ENCODE measurements around the gene DBF4B.

The DBF4B gene

GRCh38 chr17:44776628-44777393, 68.3 kb downstream of the DBF4B start:
- DNase-seq (ENCODE audit: low read depth in 3 of 3, low spot score in 1 of 3) = no peak

- no peak for DNase-seq (ENCODE audit: low read depth in 3 of 3, low spot score in 1 of 3)
Observed at GRCh38 chr17:44777394-44778348, 69.2 kb downstream of the DBF4B start.

GRCh38 chr17:44778656-44779210, 70.3 kb downstream of the DBF4B start:
- DNase-seq (ENCODE audit: low read depth in 3 of 3, low spot score in 1 of 3) = no peak

- DNase-seq (ENCODE audit: low read depth in 3 of 3, low spot score in 1 of 3) = peak; percentile 33 to 80 (median 66)
Observed at GRCh38 chr17:44779211-44780025, 71.0 kb downstream of the DBF4B start.

GRCh38 chr17:44780161-44780560, 71.7 kb downstream of the DBF4B start:
- DNase-seq (ENCODE audit: low read depth in 3 of 3, low spot score in 1 of 3) = no peak

- no peak for DNase-seq (ENCODE audit: low read depth in 3 of 3, low spot score in 1 of 3)
Observed at GRCh38 chr17:44780845-44781480, 72.5 kb downstream of the DBF4B start.

GRCh38 chr17:44781551-44782325, 73.3 kb downstream of the DBF4B start:
- no peak for DNase-seq (ENCODE audit: low read depth in 3 of 3, low spot score in 1 of 3)

GRCh38 chr17:44782326-44782850, 73.9 kb downstream of the DBF4B start:
- no peak for DNase-seq (ENCODE audit: low read depth in 3 of 3, low spot score in 1 of 3)

- no peak for DNase-seq (ENCODE audit: low read depth in 3 of 3, low spot score in 1 of 3)
Observed at GRCh38 chr17:44785921-44786320, 77.5 kb downstream of the DBF4B start.

- DNase-seq (ENCODE audit: low read depth in 3 of 3, low spot score in 1 of 3) = no peak
Observed at GRCh38 chr17:44786551-44787081, 78.2 kb downstream of the DBF4B start.

- no peak for DNase-seq (ENCODE audit: low read depth in 3 of 3, low spot score in 1 of 3)
Observed at GRCh38 chr17:44787271-44787940, 78.9 kb downstream of the DBF4B start.

GRCh38 chr17:44788139-44788538, 79.7 kb downstream of the DBF4B start:
- no peak for DNase-seq (ENCODE audit: low read depth in 3 of 3, low spot score in 1 of 3)

GRCh38 chr17:44792276-44792675, 83.8 kb downstream of the DBF4B start:
- DNase-seq (ENCODE audit: low read depth in 3 of 3, low spot score in 1 of 3) = no peak

- DNase-seq (ENCODE audit: low read depth in 3 of 3, low spot score in 1 of 3) = no peak
Observed at GRCh38 chr17:44793885-44794842, 85.7 kb downstream of the DBF4B start.

- no peak for DNase-seq (ENCODE audit: low read depth in 3 of 3, low spot score in 1 of 3)
Observed at GRCh38 chr17:44794851-44795413, 86.5 kb downstream of the DBF4B start.

GRCh38 chr17:44795421-44795820, 87.0 kb downstream of the DBF4B start:
- no peak for DNase-seq (ENCODE audit: low read depth in 3 of 3, low spot score in 1 of 3)

- no peak for DNase-seq (ENCODE audit: low read depth in 3 of 3, low spot score in 1 of 3)
Observed at GRCh38 chr17:44795928-44796327, 87.5 kb downstream of the DBF4B start.

All from stimulated activated CD4-positive, alpha-beta T cell treated with anti-CD3 and anti-CD28 coated beads, TNF-alpha, amount 100 ng/mL, for 1 hour (primary cell).